ENCODE measurements around the gene B4GALT6. TPM values are rescaled to one million over a fixed set of nuclear protein-coding genes. Genes with fewer than 3 reads are reported as not detected.

Gene B4GALT6
- total and polyA plus RNA-seq, 2 of the 13 experiments (the other 11 are each of a cell fraction or from before 2014, with no cell fraction given) = 1.9 to 3.3 TPM

DNA sequence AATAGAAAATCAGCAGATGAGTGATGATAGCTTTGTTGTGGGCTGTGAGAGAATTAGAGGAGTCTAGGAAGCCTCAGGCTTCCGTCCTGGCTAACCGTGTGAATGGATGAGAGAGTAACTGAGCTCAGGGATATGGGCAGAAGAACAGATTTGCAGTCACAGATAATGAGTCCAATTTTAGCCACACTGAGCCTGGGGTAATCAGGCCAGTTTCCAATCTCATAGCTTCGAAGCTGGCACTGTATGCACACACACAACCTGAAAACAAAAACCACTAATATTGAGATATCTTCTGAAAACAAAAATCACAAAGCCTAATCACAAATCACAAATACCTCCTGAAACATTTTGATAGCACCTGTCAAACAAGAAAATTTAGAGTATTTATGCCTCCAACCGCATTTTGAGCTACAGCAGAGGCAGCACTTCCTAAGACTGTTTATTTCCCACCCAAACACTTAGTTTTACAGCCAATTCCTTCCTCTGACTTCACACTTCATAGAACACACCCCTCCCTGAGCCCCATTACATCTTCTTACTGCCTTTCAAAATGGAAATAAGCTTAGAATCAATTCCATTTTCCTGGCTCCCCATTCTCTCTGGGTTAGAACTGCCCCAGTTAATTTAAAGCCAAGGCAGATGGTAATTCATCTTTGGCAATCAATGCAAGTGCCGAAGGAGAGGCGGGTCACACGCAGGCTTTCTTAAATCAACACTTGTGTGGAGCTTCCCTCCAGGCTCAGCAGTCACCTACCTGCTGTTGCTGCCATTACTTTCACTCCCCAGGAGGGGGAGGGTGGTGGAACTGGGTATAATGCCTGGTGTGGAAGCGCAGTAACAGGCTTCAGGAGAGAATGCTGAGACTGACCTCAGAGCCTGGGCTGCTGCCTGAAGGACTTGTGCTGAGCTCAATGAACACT is 73.8 kb downstream of the B4GALT6 start (continued):
- TF ChIP-seq FOXK1 (CRISPR knock-in tag; IDR thresholded peaks at IDR 0.05; ENCODE audit: borderline replicate concordance, low read depth) (0 out of 2 replicates have a peak, but pooled peaks have one; percentile 22), KDM2A (CRISPR knock-in tag; IDR thresholded peaks at IDR 0.05; ENCODE audit: borderline replicate concordance, low read depth) (no peak), IKZF1 (IDR thresholded peaks at IDR 0.05) (no peak), ZNF816 (CRISPR knock-in tag; IDR thresholded peaks at IDR 0.05; ENCODE audit: borderline replicate concordance) (no peak), SKIL (CRISPR knock-in tag; IDR thresholded peaks at IDR 0.05; ENCODE audit: borderline replicate concordance) (no peak), ZNF644 (CRISPR knock-in tag; IDR thresholded peaks at IDR 0.05; ENCODE audit: low read depth) (peak; percentile 63; the same call in 1 of the 2 replicates), HOMEZ (CRISPR knock-in tag; IDR thresholded peaks at IDR 0.05; ENCODE audit: low read depth) (peak; percentile 32; the same call in 1 of the 2 replicates), TEAD3 (CRISPR knock-in tag; optimal IDR thresholded peaks at IDR 0.05; ENCODE audit: borderline replicate concordance) (peak; percentile 32), HMGA1 (CRISPR knock-in tag; conservative IDR thresholded peaks at IDR 0.05) (no peak), ZNF724P (CRISPR knock-in tag; IDR thresholded peaks at IDR 0.05; ENCODE audit: borderline replicate concordance) (no peak), BCLAF1 (IDR thresholded peaks at IDR 0.05) (no peak), GATAD2A (CRISPR knock-in tag; IDR thresholded peaks at IDR 0.05) (peak; percentile 30; the same call in 1 of the 2 replicates), TCF7 (IDR thresholded peaks at IDR 0.05; ENCODE audit: low read depth) (no peak), NFE2 (CRISPR knock-in tag; IDR thresholded peaks at IDR 0.05) (no peak), ZNF292 (CRISPR knock-in tag; IDR thresholded peaks at IDR 0.05; ENCODE audit: borderline replicate concordance, low read depth) (peak; percentile 58; the same call in 1 of the 2 replicates), ZNF550 (CRISPR knock-in tag; IDR thresholded peaks at IDR 0.05; ENCODE audit: borderline replicate concordance) (no peak), PBX2 (CRISPR knock-in tag; IDR thresholded peaks at IDR 0.05) (no peak), ZNF589 (CRISPR knock-in tag; conservative IDR thresholded peaks at IDR 0.05) (no peak), PAX8 (CRISPR knock-in tag; IDR thresholded peaks at IDR 0.05; ENCODE audit: borderline replicate concordance) (no peak)
- TF ChIP-seq, protein P1, sequence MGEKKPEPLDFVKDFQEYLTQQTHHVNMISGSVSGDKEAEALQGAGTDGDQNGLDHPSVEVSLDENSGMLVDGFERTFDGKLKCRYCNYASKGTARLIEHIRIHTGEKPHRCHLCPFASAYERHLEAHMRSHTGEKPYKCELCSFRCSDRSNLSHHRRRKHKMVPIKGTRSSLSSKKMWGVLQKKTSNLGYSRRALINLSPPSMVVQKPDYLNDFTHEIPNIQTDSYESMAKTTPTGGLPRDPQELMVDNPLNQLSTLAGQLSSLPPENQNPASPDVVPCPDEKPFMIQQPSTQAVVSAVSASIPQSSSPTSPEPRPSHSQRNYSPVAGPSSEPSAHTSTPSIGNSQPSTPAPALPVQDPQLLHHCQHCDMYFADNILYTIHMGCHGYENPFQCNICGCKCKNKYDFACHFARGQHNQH (CRISPR knock-in tag; IDR thresholded peaks at IDR 0.05) = no peak

Data from HepG2 (cell line).